Activated CD4-positive, alpha-beta T cell treated with anti-CD3 and anti-CD28 coated beads for 1 hour (primary cell): ENCODE measurements around the gene LMCD1.
"Not testable (repeated sequence)": the region's sequence is repeated elsewhere in the genome, so short reads cannot be mapped to it uniquely, and the experiment has no call there.

Experiments
- DNase-seq: peaks from one replicate; pipeline ENCODE4 v3.0.0-alpha.2; 2020

The LMCD1 gene

DNA sequence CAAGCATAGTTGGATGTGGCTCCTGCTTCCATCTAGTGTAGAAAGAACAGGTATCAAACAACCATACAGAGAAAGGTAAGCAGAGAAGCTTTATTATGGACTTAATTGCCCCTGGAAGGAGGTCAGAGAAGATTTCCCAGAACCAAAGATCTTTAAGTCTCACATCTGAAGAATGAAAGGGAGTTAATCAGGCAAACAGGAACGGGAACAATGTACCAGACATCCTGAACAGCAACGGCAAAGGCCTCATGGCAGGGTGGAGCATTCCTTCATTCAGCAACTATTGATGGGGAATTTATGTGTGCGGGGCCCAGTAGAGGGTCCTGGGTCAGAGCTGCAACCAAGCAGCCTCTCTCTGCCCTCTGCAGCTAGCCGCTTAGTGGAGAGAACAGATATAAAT, 61.5 kb downstream of the LMCD1 start:
- no peak for DNase-seq

DNA sequence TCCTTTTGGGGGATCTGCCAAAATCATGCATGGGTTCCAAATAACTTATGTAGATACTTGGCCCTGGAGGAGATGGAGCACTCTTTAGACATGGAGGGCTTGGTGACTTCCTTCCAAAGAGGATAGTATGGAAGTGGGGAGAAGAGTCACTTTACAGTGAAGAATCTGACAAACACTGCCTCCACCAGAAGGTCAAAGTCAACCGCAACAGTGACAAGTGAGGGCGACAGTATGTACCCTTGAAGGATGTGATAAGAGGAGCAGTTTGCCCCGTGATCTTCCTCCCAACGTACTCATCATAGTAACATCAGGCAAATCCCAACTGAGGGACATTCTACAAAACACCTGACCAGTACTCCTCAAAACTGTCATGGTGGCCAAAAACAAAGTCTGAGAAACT, 62.0 kb downstream of the LMCD1 start:
- DNase-seq = no peak

DNA sequence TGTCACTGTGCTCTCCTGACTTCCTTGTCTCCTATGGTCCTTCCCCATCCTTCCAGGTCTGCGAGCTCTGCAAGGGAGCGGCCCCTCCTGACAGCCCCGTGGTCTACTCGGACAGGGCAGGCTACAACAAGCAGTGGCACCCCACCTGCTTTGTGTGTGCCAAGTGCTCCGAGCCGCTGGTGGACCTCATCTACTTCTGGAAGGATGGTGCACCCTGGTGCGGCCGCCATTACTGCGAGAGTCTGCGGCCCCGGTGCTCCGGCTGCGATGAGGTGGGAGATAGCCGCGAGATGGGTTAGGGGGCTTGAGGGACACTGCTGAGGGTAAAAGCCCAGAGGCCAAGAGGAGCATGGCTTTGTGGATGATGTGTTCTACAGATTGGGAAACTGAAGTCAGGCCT, 63.8 kb downstream of the LMCD1 start:
- DNase-seq = no peak

DNA sequence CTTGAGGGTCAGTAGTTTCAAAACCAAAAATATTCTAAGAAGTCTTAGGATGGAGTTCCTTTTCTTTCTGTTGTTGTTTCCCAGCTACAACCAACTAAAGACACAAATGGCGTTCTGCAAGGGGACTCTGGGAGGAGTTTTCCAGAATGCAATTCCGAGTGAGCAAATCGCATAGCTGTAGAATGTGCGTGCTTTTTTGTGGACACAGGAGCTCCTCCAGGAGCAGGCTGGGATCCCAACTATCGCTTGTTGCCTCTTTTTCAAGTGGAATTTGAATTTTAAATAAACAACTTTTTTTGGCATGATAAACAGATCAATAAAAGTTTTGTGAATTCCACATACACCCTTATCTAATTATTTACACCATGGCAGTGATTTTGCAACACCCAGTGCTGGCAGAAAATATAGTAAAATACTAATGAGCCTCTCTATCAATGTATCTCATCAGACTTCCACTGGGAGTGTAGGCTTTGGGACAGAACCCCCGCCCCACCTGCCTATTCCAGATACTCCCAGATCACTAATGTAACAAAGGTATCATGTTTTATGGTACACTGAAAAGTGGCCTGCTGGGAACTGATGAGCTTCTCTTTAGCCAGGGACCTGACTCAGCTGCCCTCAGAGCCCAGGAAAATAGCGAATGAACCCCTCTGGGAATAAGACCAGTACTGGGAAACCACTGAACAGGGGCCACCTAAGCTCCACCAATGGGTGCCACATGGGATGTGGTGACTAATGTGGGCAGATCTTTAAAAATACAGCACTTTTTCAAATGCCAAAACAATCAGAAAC, 66.4 kb downstream of the LMCD1 start:
- no peak for DNase-seq

DNA sequence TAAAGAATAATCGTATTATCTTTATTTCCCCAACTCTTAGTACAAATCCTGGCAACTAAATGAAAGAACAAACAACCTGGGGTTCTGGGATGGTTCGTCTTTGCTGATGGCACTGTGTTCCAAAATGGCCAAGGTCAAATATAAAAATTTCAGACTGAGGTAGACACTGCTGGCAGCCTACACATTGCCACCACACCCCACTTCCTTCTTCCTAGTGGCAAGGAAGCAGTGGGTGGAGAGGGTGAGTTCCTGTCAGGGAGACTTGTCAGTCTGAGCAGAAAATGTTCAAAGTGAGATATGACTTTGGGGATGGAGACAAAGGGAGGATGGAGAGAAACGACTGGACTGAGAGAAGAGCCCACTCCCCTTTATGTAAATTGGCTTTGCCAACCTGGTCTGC, 69.6 kb downstream of the LMCD1 start:
- no peak for DNase-seq

DNA sequence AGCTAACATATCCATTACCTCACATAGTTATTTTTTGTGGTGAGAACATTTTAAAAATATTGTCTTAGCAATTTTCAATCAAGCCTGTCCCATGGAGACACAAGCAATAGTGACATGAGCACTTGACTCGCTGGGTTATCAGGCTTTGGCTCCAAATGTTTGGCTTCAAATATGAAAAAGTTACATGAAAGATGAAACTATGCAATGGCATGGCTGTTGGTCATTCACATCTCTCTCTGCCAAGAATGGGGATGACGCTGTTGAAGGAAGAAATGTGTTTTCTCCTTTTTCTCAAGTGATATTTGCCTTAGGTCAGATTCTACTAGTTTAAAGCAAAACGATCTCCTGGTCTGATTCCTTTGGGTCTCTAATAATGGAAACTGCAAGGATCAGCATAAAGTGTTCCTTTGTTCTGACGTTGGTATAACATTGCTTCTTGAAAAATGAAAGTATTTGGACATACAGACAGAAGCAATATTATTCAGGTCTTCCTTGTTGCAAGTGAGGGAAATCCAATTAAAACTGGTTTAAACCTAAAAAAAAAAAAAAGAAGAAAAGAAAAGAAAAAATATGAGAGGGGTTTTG, 71.8 kb downstream of the LMCD1 start:
- DNase-seq = no peak

DNA sequence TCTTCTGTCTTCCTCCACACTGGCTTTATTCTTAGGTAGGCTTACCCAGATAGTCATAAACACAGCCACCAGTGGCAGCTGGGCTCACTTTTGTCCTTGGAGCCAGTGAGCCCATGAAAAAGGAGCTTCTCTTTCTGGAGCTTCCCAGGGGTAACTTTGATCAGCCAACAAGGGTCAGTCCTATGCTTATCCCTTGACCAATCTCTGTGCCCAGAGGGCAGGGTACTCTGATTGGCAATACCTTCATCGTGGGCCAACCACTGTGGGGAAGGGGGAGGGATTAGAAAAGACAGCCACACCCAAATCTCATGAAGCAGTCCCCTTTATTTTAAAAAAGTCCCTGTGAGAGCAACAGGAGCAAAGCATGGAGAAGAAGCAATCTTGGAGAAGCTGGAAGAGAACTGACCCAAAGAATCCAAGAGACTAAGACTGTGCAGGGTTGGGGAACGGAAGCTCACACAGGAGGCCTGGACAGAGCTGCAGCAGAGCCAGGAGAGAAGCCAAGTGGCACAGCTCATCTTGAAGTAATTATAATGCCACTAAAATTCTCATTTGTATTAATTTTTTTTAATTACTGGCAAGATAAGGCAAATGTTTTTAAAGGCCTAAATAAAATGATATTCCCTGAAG, 72.5 kb downstream of the LMCD1 start:
- DNase-seq = no peak

DNA sequence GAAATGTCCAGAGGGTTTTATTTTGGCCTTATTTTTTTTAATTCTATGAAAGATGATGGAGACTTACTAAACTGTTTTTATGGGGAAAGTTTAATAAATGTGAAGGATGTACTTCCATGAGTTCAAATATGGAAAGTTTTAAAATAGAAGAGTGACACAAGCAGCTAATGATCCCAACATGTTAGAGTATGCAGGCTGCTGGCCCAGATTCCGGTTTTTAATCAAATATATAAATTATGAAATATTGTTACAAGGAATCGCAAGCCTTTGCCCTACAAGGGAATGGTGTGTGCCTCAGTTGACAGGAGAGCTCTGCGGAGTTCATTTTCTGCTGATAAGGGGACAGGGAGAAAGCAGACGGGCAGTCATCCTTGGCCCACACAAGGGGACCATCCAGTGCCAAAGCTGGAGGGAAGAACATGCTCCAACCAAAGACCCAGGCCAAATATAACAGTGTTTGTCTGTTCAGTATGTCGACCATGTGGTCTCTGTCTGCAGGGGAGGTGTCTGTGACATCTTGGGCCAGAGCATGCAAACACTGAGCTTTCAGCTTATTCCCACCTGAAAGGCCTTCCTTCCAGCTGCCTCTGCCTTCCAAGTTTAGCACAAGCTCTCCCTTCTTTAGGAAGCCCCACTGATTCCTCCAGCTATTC, 73.2 kb downstream of the LMCD1 start:
- no peak for DNase-seq

DNA sequence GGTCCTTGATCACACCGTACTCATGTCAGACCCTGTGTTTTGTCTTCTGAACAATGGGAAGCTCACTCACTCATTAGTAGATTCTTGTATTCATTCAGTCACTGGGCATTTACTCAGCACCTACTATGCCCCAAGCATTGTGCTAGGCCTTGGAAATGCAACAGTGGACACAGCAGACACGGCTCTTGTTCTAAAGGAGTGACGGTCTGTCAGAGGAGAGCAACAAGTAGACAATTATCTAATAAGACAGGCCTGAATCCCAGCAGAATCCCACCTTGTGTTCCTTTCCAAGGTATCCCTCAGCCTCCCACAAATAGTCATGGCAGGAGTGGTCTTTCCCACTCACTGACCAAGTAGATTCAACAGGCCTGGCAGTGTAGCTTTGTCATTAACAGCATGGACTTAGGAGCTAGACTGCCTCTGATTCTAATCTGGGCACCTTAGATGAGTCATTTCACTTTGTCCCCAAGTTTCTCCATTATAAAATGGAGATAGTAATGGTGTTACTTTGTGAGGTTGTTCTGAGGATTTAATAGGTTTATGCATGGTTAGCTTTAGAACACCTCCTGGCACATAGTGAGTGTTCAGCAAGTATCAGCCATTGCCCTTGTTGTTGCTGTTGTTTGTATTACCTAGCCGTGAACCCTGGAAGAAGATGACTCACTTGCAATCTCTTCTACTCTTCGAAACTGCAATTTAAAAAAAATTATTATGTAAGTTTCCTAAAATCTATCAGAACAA, 73.9 kb downstream of the LMCD1 start:
- DNase-seq = no peak

DNA sequence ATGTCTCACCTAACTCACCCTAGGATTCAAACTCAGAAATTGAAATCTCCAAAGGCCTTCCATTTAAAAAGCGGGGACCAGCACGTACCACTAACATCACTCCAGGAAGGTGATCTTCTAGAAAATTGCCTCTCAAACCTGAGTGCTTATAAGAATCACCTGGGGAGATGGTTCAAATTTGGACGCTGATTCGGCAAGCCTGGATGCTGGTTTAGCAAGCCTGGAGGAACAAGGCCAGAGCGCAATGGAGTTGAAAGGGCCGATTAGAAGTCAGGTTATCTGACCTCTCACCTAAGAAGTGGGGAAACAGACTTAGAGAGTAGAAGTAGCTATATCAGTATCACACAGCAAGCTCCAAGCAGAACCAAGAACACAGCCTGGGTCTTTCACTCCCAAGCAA, 74.8 kb downstream of the LMCD1 start:
- DNase-seq = no peak

DNA sequence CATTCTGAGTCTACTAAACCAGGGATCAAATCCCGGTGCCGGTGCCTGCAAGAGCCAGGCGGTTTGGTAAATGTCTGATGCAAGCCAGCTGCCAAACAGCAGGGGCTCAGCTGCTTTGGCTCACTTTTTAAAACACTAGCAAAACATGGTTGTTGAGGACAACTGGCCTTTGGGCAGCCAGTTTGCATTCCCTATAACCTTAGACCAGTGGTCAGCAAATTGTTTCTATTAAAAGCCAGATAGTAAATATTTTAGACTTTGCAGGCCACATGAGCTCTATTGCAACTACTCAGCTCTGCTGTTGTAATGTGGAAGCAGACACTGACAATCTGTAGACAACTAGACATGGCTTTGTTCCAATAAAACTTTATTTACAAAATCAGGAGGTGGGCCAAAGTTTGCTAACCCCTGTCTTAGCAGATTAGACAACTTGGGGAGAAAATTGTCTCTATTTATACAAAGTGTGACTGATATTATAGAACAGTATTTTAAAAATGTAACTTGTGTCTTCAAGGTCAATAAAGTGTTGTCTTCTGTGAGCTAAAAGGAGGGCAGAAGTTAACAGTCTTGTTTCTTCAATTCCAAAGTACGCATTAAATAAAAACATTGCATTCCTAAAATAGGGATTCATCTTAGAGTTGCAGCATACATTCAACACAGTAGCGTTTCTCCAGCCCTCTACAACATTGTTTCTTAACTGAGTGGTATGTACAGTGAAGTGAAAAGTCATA, 75.4 kb downstream of the LMCD1 start:
- DNase-seq = no peak

DNA sequence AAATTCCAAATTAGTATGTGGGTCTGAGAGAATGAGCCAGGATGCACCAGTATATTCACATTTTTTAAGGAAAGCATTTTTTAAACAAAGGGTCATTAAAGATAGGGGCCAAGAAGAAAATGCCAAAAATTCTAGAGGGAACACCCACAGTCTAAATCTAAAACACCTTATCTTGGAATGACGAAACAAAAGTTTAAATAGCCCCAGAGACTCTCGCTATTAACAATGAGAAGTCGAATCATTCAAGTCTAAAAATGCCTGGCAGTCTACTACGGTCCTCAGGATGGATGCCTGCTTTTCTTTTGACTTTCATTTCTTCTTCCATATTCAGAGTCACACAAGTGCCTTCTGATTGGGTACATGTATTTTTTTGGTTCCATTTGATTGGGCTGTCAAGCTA, 76.7 kb downstream of the LMCD1 start:
- no peak for DNase-seq

DNA sequence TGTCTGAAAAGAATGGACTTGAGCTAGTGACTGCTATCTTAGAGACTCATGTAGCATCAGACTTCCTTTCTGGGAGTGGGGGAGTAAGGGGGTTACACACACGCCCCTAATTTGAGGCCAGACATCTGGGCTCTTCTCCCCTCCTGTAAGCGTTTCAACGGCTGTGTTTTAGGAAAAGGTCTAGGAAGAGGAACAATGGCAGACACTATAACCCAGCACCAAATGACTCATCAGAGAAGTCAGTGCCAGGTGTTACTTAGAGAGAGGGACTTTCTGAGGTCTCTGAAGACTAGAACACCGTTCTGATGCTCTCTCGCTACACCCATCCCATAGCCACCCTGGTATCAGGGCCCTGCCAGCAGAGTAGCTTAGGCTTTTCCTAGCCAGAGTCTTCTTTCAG, 77.5 kb downstream of the LMCD1 start:
- DNase-seq = no peak

DNA sequence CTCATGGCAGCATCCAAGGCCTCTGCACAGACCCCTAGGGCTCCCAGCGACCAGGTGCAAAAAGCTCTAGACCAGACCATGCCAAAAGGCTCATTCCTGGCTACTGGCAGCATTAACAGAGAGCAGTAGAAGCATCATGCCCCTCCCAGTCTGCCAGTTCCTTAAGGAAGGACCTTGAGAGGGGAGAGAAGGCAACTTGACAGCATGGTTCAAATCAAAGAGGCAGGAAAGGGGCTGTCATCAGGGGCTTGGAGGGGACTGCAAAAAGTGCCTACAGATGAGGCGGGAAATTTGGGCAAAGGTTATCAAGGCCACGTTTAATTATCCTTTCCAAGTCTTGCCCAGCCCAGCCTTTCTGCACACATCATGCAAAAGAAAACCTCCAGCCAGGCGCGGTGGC, 78.3 kb downstream of the LMCD1 start:
- DNase-seq = no peak

DNA sequence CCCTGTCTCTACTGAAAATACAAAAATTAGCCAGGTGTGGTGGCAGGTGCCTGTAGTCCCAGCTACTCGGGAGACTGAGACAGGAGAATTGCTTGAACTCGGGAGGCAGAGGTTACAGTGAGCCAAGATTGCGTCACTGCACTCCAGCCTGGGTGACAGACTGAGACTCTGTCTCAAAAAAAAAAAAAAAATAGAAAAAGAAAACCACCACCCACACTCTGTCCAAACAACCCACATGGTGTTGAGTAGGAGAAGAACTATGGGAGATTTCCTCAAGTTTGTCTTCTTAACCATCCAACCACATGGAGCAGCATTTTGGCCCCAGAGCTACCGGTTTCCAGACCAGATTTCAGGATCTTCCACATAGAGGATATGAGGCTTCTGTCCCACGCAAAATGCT, 78.8 kb downstream of the LMCD1 start:
- DNase-seq = not testable (repeated sequence)

DNA sequence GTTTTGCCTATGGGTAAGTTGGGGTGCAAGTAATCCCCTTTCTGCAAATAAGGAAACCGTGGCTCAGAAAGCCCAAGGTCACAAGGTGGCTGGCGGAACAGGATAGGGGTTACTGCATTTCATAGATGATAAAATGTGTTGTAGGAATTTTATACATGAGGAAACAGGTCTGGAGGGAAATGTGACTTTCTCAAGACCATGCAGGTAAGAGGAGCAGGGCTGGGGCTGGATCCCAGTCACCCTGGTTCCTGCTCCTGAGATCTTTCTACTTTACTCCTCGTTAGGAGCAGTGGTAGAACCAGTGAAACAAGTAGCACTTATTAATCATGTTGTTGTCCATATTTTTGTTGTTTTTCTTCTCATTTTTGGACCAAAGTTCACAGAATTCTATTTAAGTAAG, 79.8 kb downstream of the LMCD1 start:
- DNase-seq = no peak

DNA sequence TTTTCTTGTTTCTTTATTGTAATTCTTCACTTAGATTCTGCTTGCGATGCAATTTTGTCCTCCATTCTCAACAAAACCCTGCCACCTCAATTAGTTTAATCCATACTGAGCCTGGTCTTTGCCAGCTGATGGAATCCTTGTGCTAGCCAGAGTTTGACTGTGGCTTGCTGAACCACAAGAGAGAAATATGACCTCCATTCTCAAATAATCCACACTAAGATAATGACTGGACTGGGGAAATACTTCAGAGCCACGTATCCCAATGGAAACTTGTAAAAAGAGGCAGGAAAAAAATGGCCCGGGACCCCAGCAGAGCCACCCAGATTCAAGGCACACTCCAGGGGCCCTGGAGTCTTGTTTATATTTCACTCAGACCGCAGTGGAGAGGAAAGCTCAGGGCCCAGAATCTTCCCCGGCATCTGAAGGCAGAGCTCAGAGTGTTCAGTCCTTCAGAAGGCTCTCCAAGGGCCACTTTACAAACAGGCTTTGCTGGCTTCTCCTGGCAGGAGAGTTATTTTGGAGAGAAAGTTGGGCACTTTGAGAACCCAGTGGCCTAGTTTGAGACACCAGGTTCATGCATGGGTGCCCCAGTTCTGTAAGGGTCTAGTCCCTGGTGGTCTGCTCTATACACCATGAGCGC, 80.3 kb downstream of the LMCD1 start:
- DNase-seq = no peak

DNA sequence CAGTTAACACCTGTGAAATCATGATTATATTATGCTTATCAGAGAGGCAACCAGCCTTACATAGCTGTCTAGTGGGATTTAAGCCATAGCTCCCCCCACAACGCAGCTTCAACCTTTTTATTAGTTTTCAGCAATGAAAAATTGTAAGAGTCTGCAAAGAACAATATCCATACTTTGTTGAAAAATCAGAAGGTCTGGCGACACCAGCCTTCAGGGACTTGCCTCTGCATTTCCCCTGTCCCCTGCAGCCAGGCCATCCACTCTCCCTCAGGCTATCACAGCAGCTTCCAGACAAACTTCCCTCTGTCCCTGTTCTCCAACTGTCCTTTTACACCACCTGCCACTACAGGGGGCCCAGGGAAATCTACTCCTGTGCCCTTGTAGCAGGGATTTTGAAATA, 83.0 kb downstream of the LMCD1 start:
- no peak for DNase-seq

DNA sequence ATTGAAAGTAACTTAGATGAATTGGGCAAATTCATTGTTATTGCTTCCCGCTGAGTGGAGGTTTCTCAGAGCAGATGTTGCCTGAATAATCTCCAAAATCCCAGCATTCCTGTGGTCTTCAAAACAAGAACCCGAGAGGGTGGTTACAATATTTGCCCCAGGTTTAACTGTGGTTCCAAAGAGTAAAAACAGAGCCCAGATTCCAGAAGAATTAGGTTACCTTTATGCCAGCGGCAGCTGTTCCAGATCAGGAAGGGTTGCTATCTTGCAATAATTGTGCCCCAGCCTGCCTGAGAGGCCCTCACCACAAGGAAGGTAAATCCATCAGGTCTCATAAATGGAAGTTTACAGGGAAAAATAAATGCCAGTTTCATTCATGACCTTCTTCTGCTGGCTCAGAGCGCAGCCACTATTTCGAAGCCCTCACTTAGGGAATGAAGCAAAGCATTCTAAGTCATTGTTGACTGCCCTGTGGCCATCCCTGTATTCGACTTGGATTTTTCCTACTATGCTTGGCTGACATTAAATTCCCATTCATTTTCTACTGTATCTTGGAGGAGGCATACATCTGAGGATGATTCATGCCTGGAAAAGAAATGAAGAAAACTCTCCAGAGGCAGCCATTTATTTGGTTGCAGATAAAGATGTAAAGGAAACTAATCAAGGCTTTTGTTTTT, 88.4 kb downstream of the LMCD1 start:
- no peak for DNase-seq

DNA sequence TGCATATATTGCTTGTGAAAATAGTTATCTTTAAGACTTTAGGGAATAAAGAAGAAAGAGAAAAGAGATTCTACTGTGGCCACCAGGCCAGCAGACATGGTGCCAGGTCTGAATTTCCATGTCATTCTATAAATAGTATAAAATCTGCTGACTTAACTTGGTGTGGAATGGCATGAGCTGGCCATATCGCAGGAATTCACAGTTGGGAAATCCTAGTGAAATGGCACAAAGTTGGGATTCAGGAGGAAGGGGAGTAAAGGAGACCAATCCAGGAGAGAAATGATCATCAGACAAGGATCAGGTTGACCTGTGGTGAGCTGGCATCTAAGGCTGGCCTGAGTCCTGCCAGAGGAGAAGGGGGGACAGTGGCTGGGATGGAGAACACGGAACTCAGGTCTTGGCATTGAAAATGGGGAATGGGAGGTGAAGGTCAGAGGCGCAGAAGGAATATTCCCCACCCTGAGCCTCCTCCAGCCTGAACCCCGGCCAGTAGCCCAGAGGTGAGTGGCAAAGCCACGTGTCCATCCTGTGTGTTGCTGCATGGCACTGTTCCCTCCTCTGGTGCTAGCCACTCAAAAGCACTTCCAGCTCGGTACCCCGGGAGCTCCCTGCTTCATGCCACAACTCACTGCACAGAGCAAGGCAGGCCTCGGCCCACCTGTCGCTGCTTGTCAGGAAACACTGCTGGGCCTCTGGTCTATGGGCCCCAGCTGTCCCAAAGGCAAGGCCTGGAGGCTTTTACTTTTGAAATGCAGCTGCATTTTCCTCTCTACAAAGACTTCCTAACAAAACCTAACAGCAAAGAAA, 91.6 kb downstream of the LMCD1 start:
- no peak for DNase-seq

DNA sequence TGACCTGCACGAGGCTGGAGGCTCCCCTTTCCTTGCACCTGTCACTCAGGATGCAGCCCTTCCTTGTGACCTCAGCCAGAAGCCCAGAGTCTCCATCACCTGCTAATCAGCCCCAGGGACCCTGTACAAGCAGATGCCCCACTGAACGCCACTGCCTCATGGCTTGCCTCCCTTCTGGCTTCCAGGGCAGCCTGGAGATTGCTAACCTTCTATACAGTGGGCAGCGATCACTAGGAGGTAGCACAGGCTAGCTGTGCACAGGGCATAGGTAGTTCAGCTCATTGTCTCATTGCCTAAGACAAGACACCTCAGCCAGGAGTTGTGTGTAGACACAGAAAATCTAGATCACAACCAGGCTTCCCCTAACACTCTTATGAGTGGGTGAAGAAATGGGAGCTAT, 93.6 kb downstream of the LMCD1 start:
- no peak for DNase-seq
